HCT116 (cell line): ENCODE results near the gene EVL. TPM values are rescaled to one million over a fixed set of nuclear protein-coding genes. Genes with fewer than 3 reads are reported as not detected.

Experiments
- ATAC-seq: fragments of 200-7000 bp; cut with Tn5 transposase; 2 replicates; pipeline ENCODE4 v1.9.1; 2020; ENCODE audit warnings: mild to moderate bottlenecking, moderate library complexity
- BruUV-seq: library from RNA; stranded (reverse); fragments of 400-500 nt; replicated peaks from 2 replicates; lab custom pipeline; 2021; lab: Mats Ljungman, UMichigan
- CTCF ChIA-PET: fragments of 300-600 bp; sonication (Branson Sonifier 250); formaldehyde crosslinking; loops from one replicate; lab custom pipeline; 2021; ENCODE audit warnings: antibody characterized with exemption; lab: Charles Lee
- POLR2A ChIA-PET: fragments of 300-600, 350-600 bp; sonication (Branson Sonifier 250); formaldehyde crosslinking; loops from one replicate; lab custom pipeline; 2021; ENCODE audit warnings: antibody characterized with exemption; lab: Charles Lee
- RAD21 ChIA-PET, 2 experiments: fragments of 300-600 bp; sonication (Branson Sonifier 250); formaldehyde crosslinking; loops; one replicate each; lab custom pipeline; 2023; ENCODE audit warnings: low total read pairs in 2 of 2; ENCODE audit not compliant: uncharacterized antibody in 2 of 2, unreplicated experiment in 2 of 2, low non-redundant PET in 1 of 2; lab: Charles Lee
- DNase-seq: peaks from one replicate; pipeline ENCODE4 v3.0.0-alpha.2; 2010; ENCODE audit warnings: low read depth, low spot score
- H2AFZ ChIP-seq: fragments of 200-600 bp; shearing (Covaris generic), sonication (generic); 2 replicates; pipeline ENCODE4 v1.6.1; 2017; ENCODE audit warnings: low read depth, mixed run types, mixed read lengths, antibody characterized with exemption, low read length; ENCODE audit not compliant: poor library complexity, severe bottlenecking
- H3K27ac ChIP-seq: 2 replicates; pipeline ENCODE4 v1.5.1; 2012; ENCODE audit warnings: low read depth, low read length
- H3K27me3 ChIP-seq: fragments of 200-600 bp; sonication (generic); 2 replicates; pipeline ENCODE4 v1.6.1; 2016; ENCODE audit warnings: mixed run types, low read length, mixed read lengths; ENCODE audit not compliant: insufficient read depth
- H3K36me3 ChIP-seq, 2 experiments: fragments of 200-500 bp in 1 of 2; fragments of 200-600 bp in 1 of 2; sonication (Bioruptor generic) in 1 of 2; sonication (generic) in 1 of 2; 2 replicates each; pipeline versions ENCODE4 v1.5.1 to v1.6.1; 2014 to 2016; ENCODE audit warnings: low read length in 2 of 2, inconsistent platforms in 1 of 2, mixed read lengths in 1 of 2, mixed run types in 1 of 2; ENCODE audit not compliant: insufficient read depth in 2 of 2, control insufficient read depth in 1 of 2
- H3K4me1 ChIP-seq, 2 experiments: fragments of 200-600 bp in 1 of 2; sonication (generic) in 1 of 2; 2 replicates each; pipeline versions ENCODE4 v1.5.1 to v1.6.1; 2012 to 2017; ENCODE audit warnings: low read length in 2 of 2, inconsistent platforms in 1 of 2, mild to moderate bottlenecking in 1 of 2, mixed read lengths in 1 of 2, mixed run types in 1 of 2, moderate library complexity in 1 of 2; ENCODE audit not compliant: insufficient read depth in 2 of 2, control insufficient read depth in 1 of 2
- H3K4me2 ChIP-seq: fragments of 200-600 bp; sonication (generic); 2 replicates; pipeline ENCODE4 v1.6.1; 2017; ENCODE audit warnings: mixed run types, low read length, mixed read lengths
- H3K4me3 ChIP-seq, 2 experiments: fragments of 200-600 bp in 1 of 2; sonication (generic) in 1 of 2; replicated peaks in 1 of 2; 2 replicates each; pipeline ENCODE4 v1.5.1; 2011 to 2016; ENCODE audit warnings: low read length in 2 of 2, control low read depth in 1 of 2, low read depth in 1 of 2, mild to moderate bottlenecking in 1 of 2, mixed read lengths in 1 of 2, mixed run types in 1 of 2
- H3K79me2 ChIP-seq: fragments of 200-600 bp; sonication (generic); 2 replicates; pipeline ENCODE4 v1.6.1; 2017; ENCODE audit warnings: mild to moderate bottlenecking, mixed run types, low read length, moderate library complexity, mixed read lengths; ENCODE audit not compliant: insufficient read depth
- H3K9ac ChIP-seq: fragments of 200-600 bp; sonication (generic); 2 replicates; pipeline ENCODE4 v1.6.1; 2016; ENCODE audit warnings: low read length, mixed read lengths
- H3K9me2 ChIP-seq: fragments of 200-600 bp; sonication (generic), shearing (Covaris generic); 2 replicates; pipeline ENCODE4 v1.6.1; 2017; ENCODE audit warnings: mixed run types, mild to moderate bottlenecking, moderate library complexity; ENCODE audit not compliant: insufficient read depth
- H3K9me3 ChIP-seq, 2 experiments: fragments of 200-500 bp in 1 of 2; fragments of 200-600 bp in 1 of 2; sonication (Bioruptor generic) in 1 of 2; sonication (generic) in 1 of 2; 2 replicates each; pipeline ENCODE4 v1.6.1; 2014 to 2017; ENCODE audit warnings: low read length in 2 of 2, mixed read lengths in 2 of 2, inconsistent platforms in 1 of 2, low read depth in 1 of 2, mild to moderate bottlenecking in 1 of 2, mixed run types in 1 of 2, moderate library complexity in 1 of 2; ENCODE audit not compliant: control insufficient read depth in 1 of 2, insufficient read depth in 1 of 2
- H4K20me1 ChIP-seq: fragments of 200-600 bp; sonication (generic), shearing (Covaris generic); 2 replicates; pipeline ENCODE4 v1.6.1; 2017; ENCODE audit warnings: mixed run types, mild to moderate bottlenecking, moderate library complexity; ENCODE audit not compliant: insufficient read depth
- CEBPB ChIP-seq: IDR thresholded peaks from 2 replicates; pipeline ENCODE4 v1.6.1; 2012; ENCODE audit warnings: low read depth
- EGR1 ChIP-seq: IDR thresholded peaks from 2 replicates; pipeline ENCODE4 v1.6.1; 2012; ENCODE audit warnings: low read depth
- ELF1 ChIP-seq: IDR thresholded peaks from 2 replicates; pipeline ENCODE4 v1.6.1; 2012; ENCODE audit warnings: low read depth, borderline replicate concordance
- EZH2phosphoT487 ChIP-seq: fragments of 200-600 bp; IDR thresholded peaks from 2 replicates; pipeline ENCODE4 v1.6.1; 2018; ENCODE audit warnings: antibody characterized with exemption, borderline replicate concordance
- JUND ChIP-seq: IDR thresholded peaks from 2 replicates; pipeline ENCODE4 v1.6.1; 2012
- POLR2A ChIP-seq: IDR thresholded peaks from 2 replicates; pipeline ENCODE4 v1.7.0; 2011; ENCODE audit warnings: borderline replicate concordance; ENCODE audit not compliant: insufficient read depth, insufficient read length; ENCODE audit errors: extremely low read depth
- POLR2AphosphoS5 ChIP-seq: IDR thresholded peaks from 2 replicates; pipeline ENCODE4 v1.6.1; 2011; ENCODE audit warnings: mild to moderate bottlenecking, low read depth, low read length, moderate library complexity
- SP1 ChIP-seq: IDR thresholded peaks from 2 replicates; pipeline ENCODE4 v1.6.1; 2012; ENCODE audit warnings: low read depth
- TCF7L2 ChIP-seq: IDR thresholded peaks from 2 replicates; pipeline ENCODE4 v1.7.0; 2011; ENCODE audit warnings: borderline replicate concordance, inconsistent platforms; ENCODE audit not compliant: insufficient read depth, insufficient read length; ENCODE audit errors: extremely low read depth
- YY1 ChIP-seq: IDR thresholded peaks from 2 replicates; pipeline ENCODE4 v1.6.1; 2011; ENCODE audit warnings: low read length, low read depth, moderate library complexity, mild to moderate bottlenecking; ENCODE audit not compliant: insufficient replicate concordance; ENCODE audit errors: extremely low read depth
- ZNF274 ChIP-seq: fragments of 200-500 bp; sonication (Bioruptor generic); IDR thresholded peaks from 2 replicates; pipeline ENCODE4 v1.6.1; 2014; ENCODE audit warnings: mild to moderate bottlenecking, low read depth, low read length, inconsistent platforms
- intact Hi-C: fragments of 100-400 bp; cut with micrococcal nuclease; formaldehyde crosslinking; loops from 2 replicates; pipeline ENCODE4 v1.10.0; 2022
- total RNA-seq: library from RNA; stranded (reverse); gene quantifications from one replicate; pipeline ENCODE4 v1.2.1, GENCODE V29; 2021; ENCODE audit not compliant: unreplicated experiment
- TF ChIP-seq, protein P1 (sequence below), 3 experiments: fragments of 200-600 bp in 1 of 3; sonication (generic) in 1 of 3; IDR thresholded peaks in 2 of 3; conservative IDR thresholded peaks in 1 of 3; 2 replicates each; pipeline ENCODE4 v1.5.1; 2012 to 2017; ENCODE audit warnings: low read depth in 2 of 3, low read length in 2 of 3, antibody characterized with exemption in 1 of 3, borderline replicate concordance in 1 of 3, control low read depth in 1 of 3, mild to moderate bottlenecking in 1 of 3, mixed read lengths in 1 of 3, mixed run types in 1 of 3, moderate library complexity in 1 of 3; ENCODE audit not compliant: insufficient read depth in 1 of 3
- TF ChIP-seq, protein P2 (sequence below): IDR thresholded peaks from 2 replicates; pipeline ENCODE4 v1.6.1; 2012
- TF ChIP-seq, protein P3 (sequence below): IDR thresholded peaks from 2 replicates; pipeline ENCODE4 v1.6.1; 2011; ENCODE audit warnings: mild to moderate bottlenecking, low read length, moderate library complexity; ENCODE audit not compliant: insufficient replicate concordance; ENCODE audit errors: extremely low read depth
- TF ChIP-seq, protein P4 (sequence below): IDR thresholded peaks from 2 replicates; pipeline ENCODE4 v1.6.1; 2012
- TF ChIP-seq, protein P5 (sequence below): IDR thresholded peaks from 2 replicates; pipeline ENCODE4 v1.6.1; 2012; ENCODE audit warnings: low read depth

EVL gene
- total RNA-seq, 1 experiment from 2014 or later, result 19.9 TPM

DNA sequence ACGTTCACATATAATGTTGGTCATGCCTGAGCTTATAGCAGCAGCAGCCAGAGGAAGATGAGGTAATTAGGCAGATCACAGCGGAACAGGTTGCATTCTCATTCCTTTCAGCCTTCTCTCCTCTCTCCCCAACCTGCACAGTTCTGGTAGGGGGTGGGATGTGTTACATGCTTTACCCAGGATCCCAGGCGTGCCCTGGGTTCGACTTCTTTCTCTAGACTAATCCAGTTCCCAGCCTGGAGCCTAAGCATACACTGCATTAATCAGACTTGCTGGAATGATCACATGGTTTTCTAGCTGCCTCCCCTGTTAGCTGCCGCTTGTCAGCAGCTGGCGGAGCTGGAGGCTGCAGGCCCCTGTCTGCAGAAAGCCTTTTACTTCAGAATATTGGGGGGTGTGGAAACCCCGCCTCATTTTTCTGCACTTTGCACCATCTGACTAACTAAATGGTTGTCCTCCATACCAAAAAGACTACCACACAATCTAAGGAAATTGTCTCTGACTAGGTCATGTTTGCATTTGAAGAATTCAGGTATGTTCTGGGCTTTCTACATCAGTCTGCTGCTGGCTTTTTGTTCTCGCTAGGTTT, 46.0 kb upstream of the EVL start (continued):
- TF ChIP-seq ZNF274, result no peak

DNA sequence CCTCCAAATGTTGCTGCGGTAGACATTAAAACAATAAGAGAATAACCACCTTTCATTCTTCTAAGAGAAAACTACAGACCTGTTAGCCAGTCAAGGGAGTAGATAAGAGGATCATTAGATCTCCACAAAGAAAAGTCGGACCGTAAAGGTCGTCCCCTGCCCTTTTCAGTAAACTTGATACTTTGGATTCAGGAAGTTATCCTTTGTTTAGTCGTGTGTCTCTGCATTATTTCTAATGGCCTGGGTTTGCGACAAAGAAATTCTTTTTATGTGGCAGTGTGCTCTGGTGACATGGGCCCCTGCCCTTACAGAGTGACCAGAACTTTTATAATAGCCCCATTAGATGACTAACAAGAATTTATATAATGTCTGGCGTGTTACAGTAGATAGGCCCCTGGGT, 44.6 kb upstream of the EVL start:
- H3K79me2 ChIP-seq, result no peaks in the 10 kb centered on the region
- H2AFZ ChIP-seq, result no peak overlapping the region
- no peaks in the 10 kb centered on the region for H4K20me1 ChIP-seq
- DNase-seq (no peak), ATAC-seq (no peak)
- H3K9me3 ChIP-seq, result no peaks in the 10 kb centered on the region
- no peak overlapping the region for H3K27ac ChIP-seq
- ChIA-PET POLR2A (no interaction called here), RAD21 (no interaction called here), CTCF (no interaction called here)
- H3K27me3 ChIP-seq, result no peaks in the 10 kb centered on the region
- no peaks in the 10 kb centered on the region for H3K36me3 ChIP-seq
- H3K4me2 ChIP-seq, result no peak overlapping the region
- intact Hi-C loops, result no loop called here
- BruUV-seq, result no TSS peak
- TF ChIP-seq, protein P1, sequence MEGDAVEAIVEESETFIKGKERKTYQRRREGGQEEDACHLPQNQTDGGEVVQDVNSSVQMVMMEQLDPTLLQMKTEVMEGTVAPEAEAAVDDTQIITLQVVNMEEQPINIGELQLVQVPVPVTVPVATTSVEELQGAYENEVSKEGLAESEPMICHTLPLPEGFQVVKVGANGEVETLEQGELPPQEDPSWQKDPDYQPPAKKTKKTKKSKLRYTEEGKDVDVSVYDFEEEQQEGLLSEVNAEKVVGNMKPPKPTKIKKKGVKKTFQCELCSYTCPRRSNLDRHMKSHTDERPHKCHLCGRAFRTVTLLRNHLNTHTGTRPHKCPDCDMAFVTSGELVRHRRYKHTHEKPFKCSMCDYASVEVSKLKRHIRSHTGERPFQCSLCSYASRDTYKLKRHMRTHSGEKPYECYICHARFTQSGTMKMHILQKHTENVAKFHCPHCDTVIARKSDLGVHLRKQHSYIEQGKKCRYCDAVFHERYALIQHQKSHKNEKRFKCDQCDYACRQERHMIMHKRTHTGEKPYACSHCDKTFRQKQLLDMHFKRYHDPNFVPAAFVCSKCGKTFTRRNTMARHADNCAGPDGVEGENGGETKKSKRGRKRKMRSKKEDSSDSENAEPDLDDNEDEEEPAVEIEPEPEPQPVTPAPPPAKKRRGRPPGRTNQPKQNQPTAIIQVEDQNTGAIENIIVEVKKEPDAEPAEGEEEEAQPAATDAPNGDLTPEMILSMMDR (IDR thresholded peaks at IDR 0.05 in 2 of 3, conservative IDR thresholded peaks at IDR 0.05 in 1 of 3; ENCODE audit: borderline replicate concordance in 1 of 3, insufficient read depth in 1 of 3, low read depth in 2 of 3, low read length in 2 of 3), result no peak
- TF ChIP-seq JUND (no peak), ELF1 (no peak), EGR1 (no peak), POLR2A (no peak), YY1 (no peak), TCF7L2 (no peak), POLR2AphosphoS5 (no peak), EZH2phosphoT487 (no peak), CEBPB (no peak), SP1 (no peak)
- TF ChIP-seq, protein P2, sequence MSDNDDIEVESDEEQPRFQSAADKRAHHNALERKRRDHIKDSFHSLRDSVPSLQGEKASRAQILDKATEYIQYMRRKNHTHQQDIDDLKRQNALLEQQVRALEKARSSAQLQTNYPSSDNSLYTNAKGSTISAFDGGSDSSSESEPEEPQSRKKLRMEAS, result no peak
- TF ChIP-seq, protein P3, sequence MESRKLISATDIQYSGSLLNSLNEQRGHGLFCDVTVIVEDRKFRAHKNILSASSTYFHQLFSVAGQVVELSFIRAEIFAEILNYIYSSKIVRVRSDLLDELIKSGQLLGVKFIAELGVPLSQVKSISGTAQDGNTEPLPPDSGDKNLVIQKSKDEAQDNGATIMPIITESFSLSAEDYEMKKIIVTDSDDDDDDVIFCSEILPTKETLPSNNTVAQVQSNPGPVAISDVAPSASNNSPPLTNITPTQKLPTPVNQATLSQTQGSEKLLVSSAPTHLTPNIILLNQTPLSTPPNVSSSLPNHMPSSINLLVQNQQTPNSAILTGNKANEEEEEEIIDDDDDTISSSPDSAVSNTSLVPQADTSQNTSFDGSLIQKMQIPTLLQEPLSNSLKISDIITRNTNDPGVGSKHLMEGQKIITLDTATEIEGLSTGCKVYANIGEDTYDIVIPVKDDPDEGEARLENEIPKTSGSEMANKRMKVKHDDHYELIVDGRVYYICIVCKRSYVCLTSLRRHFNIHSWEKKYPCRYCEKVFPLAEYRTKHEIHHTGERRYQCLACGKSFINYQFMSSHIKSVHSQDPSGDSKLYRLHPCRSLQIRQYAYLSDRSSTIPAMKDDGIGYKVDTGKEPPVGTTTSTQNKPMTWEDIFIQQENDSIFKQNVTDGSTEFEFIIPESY, result no peak
- TF ChIP-seq, protein P4, sequence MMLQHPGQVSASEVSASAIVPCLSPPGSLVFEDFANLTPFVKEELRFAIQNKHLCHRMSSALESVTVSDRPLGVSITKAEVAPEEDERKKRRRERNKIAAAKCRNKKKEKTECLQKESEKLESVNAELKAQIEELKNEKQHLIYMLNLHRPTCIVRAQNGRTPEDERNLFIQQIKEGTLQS, result no peak
- TF ChIP-seq, protein P5, sequence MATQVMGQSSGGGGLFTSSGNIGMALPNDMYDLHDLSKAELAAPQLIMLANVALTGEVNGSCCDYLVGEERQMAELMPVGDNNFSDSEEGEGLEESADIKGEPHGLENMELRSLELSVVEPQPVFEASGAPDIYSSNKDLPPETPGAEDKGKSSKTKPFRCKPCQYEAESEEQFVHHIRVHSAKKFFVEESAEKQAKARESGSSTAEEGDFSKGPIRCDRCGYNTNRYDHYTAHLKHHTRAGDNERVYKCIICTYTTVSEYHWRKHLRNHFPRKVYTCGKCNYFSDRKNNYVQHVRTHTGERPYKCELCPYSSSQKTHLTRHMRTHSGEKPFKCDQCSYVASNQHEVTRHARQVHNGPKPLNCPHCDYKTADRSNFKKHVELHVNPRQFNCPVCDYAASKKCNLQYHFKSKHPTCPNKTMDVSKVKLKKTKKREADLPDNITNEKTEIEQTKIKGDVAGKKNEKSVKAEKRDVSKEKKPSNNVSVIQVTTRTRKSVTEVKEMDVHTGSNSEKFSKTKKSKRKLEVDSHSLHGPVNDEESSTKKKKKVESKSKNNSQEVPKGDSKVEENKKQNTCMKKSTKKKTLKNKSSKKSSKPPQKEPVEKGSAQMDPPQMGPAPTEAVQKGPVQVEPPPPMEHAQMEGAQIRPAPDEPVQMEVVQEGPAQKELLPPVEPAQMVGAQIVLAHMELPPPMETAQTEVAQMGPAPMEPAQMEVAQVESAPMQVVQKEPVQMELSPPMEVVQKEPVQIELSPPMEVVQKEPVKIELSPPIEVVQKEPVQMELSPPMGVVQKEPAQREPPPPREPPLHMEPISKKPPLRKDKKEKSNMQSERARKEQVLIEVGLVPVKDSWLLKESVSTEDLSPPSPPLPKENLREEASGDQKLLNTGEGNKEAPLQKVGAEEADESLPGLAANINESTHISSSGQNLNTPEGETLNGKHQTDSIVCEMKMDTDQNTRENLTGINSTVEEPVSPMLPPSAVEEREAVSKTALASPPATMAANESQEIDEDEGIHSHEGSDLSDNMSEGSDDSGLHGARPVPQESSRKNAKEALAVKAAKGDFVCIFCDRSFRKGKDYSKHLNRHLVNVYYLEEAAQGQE, result no peak
- H3K9me2 ChIP-seq, result no peaks in the 10 kb centered on the region
- peaks cover 2 to 16% of the 10 kb centered on the region in 2 experiments; a peak in 2 of 4 replicates for H3K4me1 ChIP-seq
- H3K9ac ChIP-seq, result no peak overlapping the region
- no peak overlapping the region for H3K4me3 ChIP-seq
